Measurements from ENCODE around the gene TRPM6.
"Not testable (repeated sequence)": the region's sequence is repeated elsewhere in the genome, so short reads cannot be mapped to it uniquely, and the experiment has no call there.

TRPM6 gene

DNA sequence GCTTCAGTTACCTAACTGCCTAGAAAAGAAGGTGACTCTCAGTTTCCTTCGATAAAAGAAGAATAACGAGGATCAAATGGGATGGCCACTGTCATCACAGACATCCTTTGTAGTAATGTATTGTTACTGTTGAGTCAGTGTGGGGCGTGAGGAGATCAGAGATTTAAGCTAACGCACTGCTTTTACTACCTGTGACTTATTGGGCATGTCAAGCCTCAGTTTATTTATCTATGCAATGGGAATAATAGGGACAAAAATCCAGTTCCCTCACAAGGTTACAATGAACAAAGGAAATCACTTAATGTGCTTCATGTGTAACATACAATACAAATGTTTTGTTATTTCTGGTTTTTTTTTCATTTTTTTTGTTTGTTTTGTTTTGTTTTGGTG, 255 bp upstream of the TRPM6 start:
- H3K9ac ChIP-seq (ENCODE audit: low read depth in 1 of 2, low read length in 2 of 2): no peak overlapping the region
- H3K27me3 ChIP-seq (ENCODE audit: control insufficient read depth in 2 of 2, insufficient read depth in 2 of 2, low read length in 2 of 2): no peaks in the 10 kb centered on the region
- H3K36me3 ChIP-seq (ENCODE audit: control insufficient read depth in 2 of 2, insufficient read depth in 2 of 2, low read length in 2 of 2): no peaks in the 10 kb centered on the region
- H3K27ac ChIP-seq (ENCODE audit: low read depth in 2 of 2, low read length in 2 of 2): peak overlapping the region; percentile 67 to 74
- H3K4me3 ChIP-seq (ENCODE audit: low read length in 2 of 2): peak overlapping the region; percentile 68 to 69
- no peaks in the 10 kb centered on the region for H3K9me3 ChIP-seq (ENCODE audit: control insufficient read depth in 2 of 2, low read length in 2 of 2)
- H3K4me1 ChIP-seq (ENCODE audit: control insufficient read depth in 2 of 2, insufficient read depth in 2 of 2, low read length in 2 of 2): peaks cover 0 to 7% of the 10 kb centered on the region in 2 donors

DNA sequence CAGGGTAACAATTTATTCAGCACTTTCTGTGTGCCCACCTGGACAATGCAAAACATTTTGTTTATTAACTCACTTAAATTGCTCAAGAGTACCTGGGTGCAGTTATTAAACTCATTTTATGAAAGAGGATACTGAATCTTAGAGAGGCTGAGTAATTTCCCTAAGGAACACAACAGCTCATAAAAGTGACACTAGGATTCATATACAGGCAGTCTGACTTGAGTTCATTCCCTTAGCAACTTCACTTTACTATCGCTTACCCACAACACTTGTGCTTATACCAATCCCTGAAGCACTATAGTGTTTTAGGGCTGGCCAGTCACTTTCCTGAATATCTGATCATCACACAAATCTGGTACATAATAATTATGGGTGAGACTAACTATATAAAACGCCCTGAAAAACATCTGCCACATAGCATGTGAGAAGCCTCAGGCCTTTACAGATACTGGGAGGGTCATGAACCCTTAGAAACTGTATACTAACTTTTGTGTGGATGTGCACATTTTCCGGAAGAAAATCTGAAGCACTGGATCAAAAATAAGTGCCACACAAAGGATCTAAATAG, 11.3 kb downstream of the TRPM6 start:
- no peaks in the 10 kb centered on the region for H3K36me3 ChIP-seq (ENCODE audit: control insufficient read depth in 2 of 2, insufficient read depth in 2 of 2, low read length in 2 of 2)
- peaks cover 4 to 5% of the 10 kb centered on the region in 2 donors for H3K9me3 ChIP-seq (ENCODE audit: control insufficient read depth in 2 of 2, low read length in 2 of 2)
- no peak overlapping the region for H3K27ac ChIP-seq (ENCODE audit: low read depth in 2 of 2, low read length in 2 of 2)
- no peak overlapping the region for H3K9ac ChIP-seq (ENCODE audit: low read depth in 1 of 2, low read length in 2 of 2)
- H3K4me3 ChIP-seq (ENCODE audit: low read length in 2 of 2): no peak overlapping the region
- no peaks in the 10 kb centered on the region for H3K27me3 ChIP-seq (ENCODE audit: control insufficient read depth in 2 of 2, insufficient read depth in 2 of 2, low read length in 2 of 2)
- peaks cover 0 to 6% of the 10 kb centered on the region in 2 donors for H3K4me1 ChIP-seq (ENCODE audit: control insufficient read depth in 2 of 2, insufficient read depth in 2 of 2, low read length in 2 of 2)

DNA sequence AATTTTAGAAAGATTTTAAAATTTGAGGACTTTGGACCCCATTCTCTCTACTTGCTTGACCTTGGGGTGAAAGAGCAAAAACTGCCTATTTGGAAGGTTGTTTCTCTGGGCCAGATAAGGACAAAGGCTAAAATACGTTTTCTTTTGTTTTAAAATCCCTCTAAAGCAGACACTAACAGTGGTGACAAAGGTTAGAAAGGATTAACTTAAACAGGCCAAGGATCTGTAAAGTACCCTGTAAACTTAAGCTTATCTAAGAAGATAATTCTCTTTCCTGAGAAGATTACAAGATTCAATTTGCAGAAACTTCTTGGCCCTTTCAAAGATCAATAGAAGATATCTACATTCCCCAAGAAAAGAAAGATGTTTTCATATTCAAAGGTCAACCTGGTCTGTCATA, 12.1 kb downstream of the TRPM6 start:
- Histone ChIP-seq H3K27me3 (ENCODE audit: control insufficient read depth in 2 of 2, insufficient read depth in 2 of 2, low read length in 2 of 2) (no peaks in the 10 kb centered on the region), H3K9ac (ENCODE audit: low read depth in 1 of 2, low read length in 2 of 2) (no peak overlapping the region), H3K27ac (ENCODE audit: low read depth in 2 of 2, low read length in 2 of 2) (no peak overlapping the region), H3K4me1 (ENCODE audit: control insufficient read depth in 2 of 2, insufficient read depth in 2 of 2, low read length in 2 of 2) (peaks cover 0 to 6% of the 10 kb centered on the region in 2 donors), H3K9me3 (ENCODE audit: control insufficient read depth in 2 of 2, low read length in 2 of 2) (peaks cover 4 to 5% of the 10 kb centered on the region in 2 donors), H3K4me3 (ENCODE audit: low read length in 2 of 2) (no peak overlapping the region), H3K36me3 (ENCODE audit: control insufficient read depth in 2 of 2, insufficient read depth in 2 of 2, low read length in 2 of 2) (no peaks in the 10 kb centered on the region)

DNA sequence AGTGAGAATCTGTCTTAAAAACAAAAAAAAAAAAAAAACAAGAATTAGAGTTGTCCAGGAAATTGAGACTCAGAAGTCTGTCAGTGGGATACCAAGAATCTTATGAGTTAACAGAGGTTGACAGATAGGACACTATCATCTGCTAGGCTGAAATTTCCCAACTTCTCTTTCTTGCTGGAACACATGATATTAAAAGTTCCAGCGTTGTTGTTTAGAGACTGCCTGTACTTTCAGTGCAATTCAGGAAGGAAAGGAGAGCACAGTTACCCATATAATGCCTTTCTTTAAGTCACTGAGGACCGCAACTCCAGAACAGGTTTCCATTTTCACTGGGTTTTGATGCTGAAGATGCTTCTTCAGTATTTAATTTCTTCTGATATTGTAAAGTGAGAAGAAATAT, 13.5 kb downstream of the TRPM6 start:
- H3K36me3 ChIP-seq (ENCODE audit: control insufficient read depth in 2 of 2, insufficient read depth in 2 of 2, low read length in 2 of 2): no peaks in the 10 kb centered on the region
- H3K27ac ChIP-seq (ENCODE audit: low read depth in 2 of 2, low read length in 2 of 2): no peak overlapping the region
- H3K27me3 ChIP-seq (ENCODE audit: control insufficient read depth in 2 of 2, insufficient read depth in 2 of 2, low read length in 2 of 2): no peaks in the 10 kb centered on the region
- peaks cover 0 to 2% of the 10 kb centered on the region in 2 donors for H3K9me3 ChIP-seq (ENCODE audit: control insufficient read depth in 2 of 2, low read length in 2 of 2)
- no peak overlapping the region for H3K9ac ChIP-seq (ENCODE audit: low read depth in 1 of 2, low read length in 2 of 2)
- peaks cover 0 to 15% of the 10 kb centered on the region in 2 donors for H3K4me1 ChIP-seq (ENCODE audit: control insufficient read depth in 2 of 2, insufficient read depth in 2 of 2, low read length in 2 of 2)
- no peak overlapping the region for H3K4me3 ChIP-seq (ENCODE audit: low read length in 2 of 2)

DNA sequence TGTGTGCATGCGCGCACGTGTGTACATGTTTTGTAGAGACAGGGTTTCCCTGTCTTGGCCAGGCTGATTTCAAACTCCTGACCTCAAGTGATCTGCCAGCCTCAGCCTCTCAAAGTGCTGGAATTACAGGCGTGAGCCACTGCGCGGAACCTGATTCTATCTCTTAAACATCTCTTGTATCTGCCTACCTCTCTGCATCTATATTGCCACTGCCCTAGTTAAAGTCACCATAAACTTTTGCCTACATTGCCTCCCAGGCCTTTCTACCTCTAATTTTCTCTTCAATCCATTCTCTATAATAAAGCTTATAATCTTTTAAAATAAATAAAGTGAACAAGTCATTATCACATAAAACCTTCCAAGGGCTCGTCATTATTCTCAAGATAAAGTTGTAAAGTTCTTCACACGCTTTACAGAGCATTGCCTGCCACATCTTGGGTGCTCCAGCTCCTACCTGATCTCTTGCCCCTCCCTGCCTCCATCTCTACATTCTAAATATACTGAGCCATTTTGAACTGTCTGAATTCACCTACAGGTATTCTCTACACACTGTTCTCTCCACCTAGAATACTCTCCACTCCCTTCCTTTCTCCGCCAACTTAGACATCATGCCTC, 15.0 kb downstream of the TRPM6 start:
- Histone ChIP-seq H3K36me3 (ENCODE audit: control insufficient read depth in 2 of 2, insufficient read depth in 2 of 2, low read length in 2 of 2) (no peaks in the 10 kb centered on the region), H3K9me3 (ENCODE audit: control insufficient read depth in 2 of 2, low read length in 2 of 2) (no peaks in the 10 kb centered on the region), H3K4me1 (ENCODE audit: control insufficient read depth in 2 of 2, insufficient read depth in 2 of 2, low read length in 2 of 2) (peaks cover 0 to 15% of the 10 kb centered on the region in 2 donors), H3K27me3 (ENCODE audit: control insufficient read depth in 2 of 2, insufficient read depth in 2 of 2, low read length in 2 of 2) (no peaks in the 10 kb centered on the region), H3K9ac (ENCODE audit: low read depth in 1 of 2, low read length in 2 of 2) (no peak overlapping the region), H3K4me3 (ENCODE audit: low read length in 2 of 2) (no peak overlapping the region), H3K27ac (ENCODE audit: low read depth in 2 of 2, low read length in 2 of 2) (peak overlapping the region; percentile 17 to 33)

DNA sequence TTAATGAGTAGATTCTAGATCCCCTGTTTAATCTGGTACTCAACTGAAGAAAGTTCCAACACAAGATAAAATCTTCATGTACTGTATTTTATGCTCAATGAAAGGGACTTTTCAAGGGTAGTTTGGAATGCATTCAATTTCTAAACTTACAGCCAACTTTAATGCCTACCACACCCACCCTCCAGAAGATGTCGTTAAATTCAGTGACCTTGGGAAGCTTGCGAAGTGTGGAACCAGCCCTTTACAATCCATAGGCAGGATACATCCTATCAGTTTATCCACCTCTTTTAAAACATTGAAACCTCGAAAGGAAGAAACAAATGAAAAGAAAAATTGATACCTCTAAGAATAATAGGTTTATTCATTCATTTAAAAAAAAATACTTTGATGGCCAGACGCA, 20.2 kb downstream of the TRPM6 start:
- Histone ChIP-seq H3K9me3 (ENCODE audit: control insufficient read depth in 2 of 2, low read length in 2 of 2) (no peaks in the 10 kb centered on the region), H3K27ac (ENCODE audit: low read depth in 2 of 2, low read length in 2 of 2) (peak overlapping the region; percentile 39 to 53), H3K4me3 (ENCODE audit: low read length in 2 of 2) (no peak overlapping the region), H3K9ac (ENCODE audit: low read depth in 1 of 2, low read length in 2 of 2) (no peak overlapping the region), H3K4me1 (ENCODE audit: control insufficient read depth in 2 of 2, insufficient read depth in 2 of 2, low read length in 2 of 2) (peaks cover 4 to 18% of the 10 kb centered on the region in 2 donors), H3K27me3 (ENCODE audit: control insufficient read depth in 2 of 2, insufficient read depth in 2 of 2, low read length in 2 of 2) (no peaks in the 10 kb centered on the region), H3K36me3 (ENCODE audit: control insufficient read depth in 2 of 2, insufficient read depth in 2 of 2, low read length in 2 of 2) (no peaks in the 10 kb centered on the region)

DNA sequence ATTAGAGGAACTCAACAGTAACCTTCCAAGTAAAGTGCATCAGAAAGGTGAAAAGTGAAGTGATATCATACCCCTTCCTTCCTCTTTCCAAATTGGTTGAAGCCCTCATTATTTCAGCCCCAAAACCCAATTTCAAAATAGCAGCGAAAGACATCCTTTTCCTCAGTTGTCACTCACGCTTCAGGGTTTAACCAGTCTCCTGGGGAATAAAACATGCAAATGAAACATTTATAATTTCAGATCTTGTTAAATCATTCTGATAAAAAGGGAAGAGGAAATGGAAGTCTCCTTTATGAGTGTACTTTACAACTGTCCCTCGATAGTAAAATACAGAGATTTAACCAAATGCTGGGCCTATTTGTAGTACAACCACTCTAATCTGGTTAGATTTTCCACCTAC, 22.5 kb downstream of the TRPM6 start:
- no peaks in the 10 kb centered on the region for H3K36me3 ChIP-seq (ENCODE audit: control insufficient read depth in 2 of 2, insufficient read depth in 2 of 2, low read length in 2 of 2)

DNA sequence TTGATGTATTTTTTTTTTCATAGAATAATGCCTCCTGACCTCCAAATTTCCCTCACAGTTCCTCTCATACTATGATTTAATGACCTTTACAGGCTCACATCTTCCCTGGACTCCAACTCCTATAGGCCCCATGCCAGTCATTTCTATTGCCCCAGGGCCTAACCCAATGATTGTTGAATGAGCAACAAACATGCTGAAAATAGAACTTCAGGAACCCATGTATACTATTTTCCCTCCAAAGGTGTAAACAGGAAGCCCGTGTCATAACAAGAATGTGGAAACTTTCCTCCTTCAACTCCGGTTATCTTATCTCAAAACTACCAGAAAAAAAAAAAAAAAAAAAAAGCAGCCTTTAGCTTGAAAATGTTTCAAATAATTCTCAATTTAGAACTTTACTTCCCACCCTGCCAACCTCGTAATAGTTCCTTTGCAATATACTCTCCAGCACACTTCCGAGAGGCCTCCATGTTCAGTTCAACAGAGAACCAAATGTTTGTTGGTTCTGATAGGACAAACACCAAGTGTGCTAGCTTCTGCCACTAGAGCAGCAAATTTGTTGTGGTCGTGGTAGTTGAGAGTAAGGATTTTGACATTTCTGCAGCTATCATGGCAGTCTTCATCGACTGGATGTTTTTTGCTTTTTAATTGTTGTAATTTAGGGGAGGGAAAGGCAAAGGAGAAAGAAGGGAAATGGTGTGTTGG, 25.8 kb downstream of the TRPM6 start:
- no peaks in the 10 kb centered on the region for H3K36me3 ChIP-seq (ENCODE audit: control insufficient read depth in 2 of 2, insufficient read depth in 2 of 2, low read length in 2 of 2)
- peaks cover 8 to 24% of the 10 kb centered on the region in 2 donors for H3K4me1 ChIP-seq (ENCODE audit: control insufficient read depth in 2 of 2, insufficient read depth in 2 of 2, low read length in 2 of 2)
- H3K9ac ChIP-seq (ENCODE audit: low read depth in 1 of 2, low read length in 2 of 2): no peak overlapping the region
- H3K27ac ChIP-seq (ENCODE audit: low read depth in 2 of 2, low read length in 2 of 2): peak overlapping the region; percentile 22 to 41
- H3K9me3 ChIP-seq (ENCODE audit: control insufficient read depth in 2 of 2, low read length in 2 of 2): no peaks in the 10 kb centered on the region
- no peaks in the 10 kb centered on the region for H3K27me3 ChIP-seq (ENCODE audit: control insufficient read depth in 2 of 2, insufficient read depth in 2 of 2, low read length in 2 of 2)
- no peak overlapping the region for H3K4me3 ChIP-seq (ENCODE audit: low read length in 2 of 2)

More for the DNA sequence above, 22.5 kb downstream of the TRPM6 start:
- peaks cover 8 to 26% of the 10 kb centered on the region in 2 donors for H3K4me1 ChIP-seq (ENCODE audit: control insufficient read depth in 2 of 2, insufficient read depth in 2 of 2, low read length in 2 of 2)
- no peak overlapping the region for H3K4me3 ChIP-seq (ENCODE audit: low read length in 2 of 2)
- H3K27me3 ChIP-seq (ENCODE audit: control insufficient read depth in 2 of 2, insufficient read depth in 2 of 2, low read length in 2 of 2): no peaks in the 10 kb centered on the region
- no peaks in the 10 kb centered on the region for H3K9me3 ChIP-seq (ENCODE audit: control insufficient read depth in 2 of 2, low read length in 2 of 2)
- no peak overlapping the region for H3K9ac ChIP-seq (ENCODE audit: low read depth in 1 of 2, low read length in 2 of 2)
- peak overlapping the region; percentile 3 to 34 for H3K27ac ChIP-seq (ENCODE audit: low read depth in 2 of 2, low read length in 2 of 2)

DNA sequence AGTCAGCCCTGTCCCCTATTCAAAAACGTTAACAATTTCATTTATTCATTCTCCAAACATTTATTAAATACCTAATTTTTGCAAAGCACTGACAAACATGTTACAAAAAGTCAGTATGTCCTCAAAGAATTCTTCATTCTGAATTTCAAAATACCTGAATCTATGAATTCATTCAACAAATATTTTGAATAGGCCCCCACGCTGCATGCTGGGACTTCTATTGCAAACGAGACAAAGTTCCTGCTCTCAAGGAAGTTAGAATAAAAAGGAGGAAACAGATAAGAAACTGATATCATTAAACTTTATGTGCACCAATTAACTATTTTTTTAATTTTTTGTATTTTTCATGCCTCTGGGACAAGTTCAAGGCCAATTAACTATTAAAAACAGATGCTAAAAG, 26.6 kb downstream of the TRPM6 start:
- H3K27ac ChIP-seq (ENCODE audit: low read depth in 2 of 2, low read length in 2 of 2): no peak overlapping the region
- peaks cover 8 to 24% of the 10 kb centered on the region in 2 donors for H3K4me1 ChIP-seq (ENCODE audit: control insufficient read depth in 2 of 2, insufficient read depth in 2 of 2, low read length in 2 of 2)
- no peaks in the 10 kb centered on the region for H3K27me3 ChIP-seq (ENCODE audit: control insufficient read depth in 2 of 2, insufficient read depth in 2 of 2, low read length in 2 of 2)
- H3K9me3 ChIP-seq (ENCODE audit: control insufficient read depth in 2 of 2, low read length in 2 of 2): no peaks in the 10 kb centered on the region
- H3K36me3 ChIP-seq (ENCODE audit: control insufficient read depth in 2 of 2, insufficient read depth in 2 of 2, low read length in 2 of 2): no peaks in the 10 kb centered on the region
- no peak overlapping the region for H3K9ac ChIP-seq (ENCODE audit: low read depth in 1 of 2, low read length in 2 of 2)
- H3K4me3 ChIP-seq (ENCODE audit: low read length in 2 of 2): no peak overlapping the region

DNA sequence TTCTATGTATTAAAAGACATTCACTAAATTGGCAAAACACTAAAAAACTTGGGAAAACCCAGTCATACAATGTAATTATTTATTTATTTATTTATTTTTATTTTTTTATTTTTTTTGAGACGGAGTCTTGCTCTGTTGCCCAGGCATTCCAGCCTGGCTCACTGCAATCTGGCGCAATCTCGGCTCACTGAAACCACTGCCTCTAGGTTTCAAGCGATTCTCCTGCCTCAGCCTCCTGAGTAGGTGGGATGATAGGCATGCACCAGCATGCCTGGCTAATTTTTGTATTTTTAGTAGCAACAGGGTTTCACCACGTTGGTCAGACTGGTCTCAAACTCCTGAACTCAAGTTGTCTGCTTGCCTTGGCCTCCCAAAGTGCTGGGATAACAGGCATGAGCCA, 27.5 kb downstream of the TRPM6 start:
- not testable (repeated sequence) for H3K27ac ChIP-seq (ENCODE audit: low read depth in 2 of 2, low read length in 2 of 2); H3K36me3 ChIP-seq (ENCODE audit: control insufficient read depth in 2 of 2, insufficient read depth in 2 of 2, low read length in 2 of 2); H3K4me3 ChIP-seq (ENCODE audit: low read length in 2 of 2); H3K27me3 ChIP-seq (ENCODE audit: control insufficient read depth in 2 of 2, insufficient read depth in 2 of 2, low read length in 2 of 2); H3K9ac ChIP-seq (ENCODE audit: low read depth in 1 of 2, low read length in 2 of 2); H3K9me3 ChIP-seq (ENCODE audit: control insufficient read depth in 2 of 2, low read length in 2 of 2)
- H3K4me1 ChIP-seq (ENCODE audit: control insufficient read depth in 2 of 2, insufficient read depth in 2 of 2, low read length in 2 of 2): peaks cover 3 to 20% of the 10 kb centered on the region in 2 donors

All from mucosa of rectum (tissue), 2 donors.